Stimulated activated CD4-positive, alpha-beta T cell treated with anti-CD3 and anti-CD28 coated beads, Interleukin-4, amount 100 ng/mL, for 24 hours (primary cell): ENCODE results near the gene PRPS2.

Source experiments
- DNase-seq: peaks from one replicate; pipeline ENCODE4 v3.0.0-alpha.2; 2020

Gene PRPS2

DNA sequence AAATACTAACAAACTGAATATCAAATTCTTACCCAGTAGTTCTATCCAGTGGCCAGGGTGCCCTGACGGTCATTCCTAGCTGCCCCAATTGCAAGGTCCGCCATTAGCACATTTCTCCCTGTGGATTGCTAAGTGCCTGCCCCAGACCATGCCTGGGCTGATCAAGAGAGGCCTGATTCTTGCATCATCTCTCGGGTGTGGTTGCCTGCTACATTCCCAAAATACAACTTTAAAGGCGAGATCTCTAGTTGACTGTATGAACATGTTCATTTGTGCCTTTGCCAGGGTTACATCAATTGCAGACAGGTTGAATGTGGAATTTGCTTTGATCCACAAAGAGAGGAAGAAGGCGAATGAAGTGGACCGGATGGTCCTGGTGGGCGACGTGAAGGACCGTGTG lies 28.0 kb downstream of the PRPS2 start:
- no peak for DNase-seq

DNA sequence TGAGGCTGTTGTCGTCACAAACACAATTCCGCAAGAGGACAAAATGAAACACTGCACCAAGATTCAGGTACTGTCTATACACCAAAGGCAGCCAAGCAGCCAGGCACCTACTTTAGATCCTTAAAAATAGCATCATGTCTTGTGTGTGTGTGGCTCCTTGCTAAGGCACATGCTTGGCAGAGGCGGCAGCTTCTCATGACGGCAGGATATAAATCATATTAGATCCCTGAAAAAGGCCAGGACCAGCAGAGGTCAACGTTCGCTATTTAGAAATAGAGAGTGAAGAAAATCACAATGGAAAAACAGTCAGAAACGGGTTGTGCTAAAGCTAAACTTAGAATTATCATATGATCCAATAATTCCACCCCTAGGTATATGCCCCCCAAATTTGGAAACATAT lies 29.5 kb downstream of the PRPS2 start:
- DNase-seq, result no peak

GRCh38 chrX:12824944-12825343 lies 33.7 kb downstream of the PRPS2 start:
- no peak for DNase-seq

- no peak for DNase-seq
Measured at GRCh38 chrX:12825801-12826200, 34.6 kb downstream of the PRPS2 start.

GRCh38 chrX:12843061-12843667 lies 52.0 kb downstream of the PRPS2 start:
- no peak for DNase-seq

- no peak for DNase-seq
Measured at GRCh38 chrX:12843668-12844279, 52.6 kb downstream of the PRPS2 start.

- no peak for DNase-seq
Measured at GRCh38 chrX:12844319-12844718, 53.1 kb downstream of the PRPS2 start.

GRCh38 chrX:12865359-12865758 lies 74.1 kb downstream of the PRPS2 start:
- DNase-seq, result no peak

DNA sequence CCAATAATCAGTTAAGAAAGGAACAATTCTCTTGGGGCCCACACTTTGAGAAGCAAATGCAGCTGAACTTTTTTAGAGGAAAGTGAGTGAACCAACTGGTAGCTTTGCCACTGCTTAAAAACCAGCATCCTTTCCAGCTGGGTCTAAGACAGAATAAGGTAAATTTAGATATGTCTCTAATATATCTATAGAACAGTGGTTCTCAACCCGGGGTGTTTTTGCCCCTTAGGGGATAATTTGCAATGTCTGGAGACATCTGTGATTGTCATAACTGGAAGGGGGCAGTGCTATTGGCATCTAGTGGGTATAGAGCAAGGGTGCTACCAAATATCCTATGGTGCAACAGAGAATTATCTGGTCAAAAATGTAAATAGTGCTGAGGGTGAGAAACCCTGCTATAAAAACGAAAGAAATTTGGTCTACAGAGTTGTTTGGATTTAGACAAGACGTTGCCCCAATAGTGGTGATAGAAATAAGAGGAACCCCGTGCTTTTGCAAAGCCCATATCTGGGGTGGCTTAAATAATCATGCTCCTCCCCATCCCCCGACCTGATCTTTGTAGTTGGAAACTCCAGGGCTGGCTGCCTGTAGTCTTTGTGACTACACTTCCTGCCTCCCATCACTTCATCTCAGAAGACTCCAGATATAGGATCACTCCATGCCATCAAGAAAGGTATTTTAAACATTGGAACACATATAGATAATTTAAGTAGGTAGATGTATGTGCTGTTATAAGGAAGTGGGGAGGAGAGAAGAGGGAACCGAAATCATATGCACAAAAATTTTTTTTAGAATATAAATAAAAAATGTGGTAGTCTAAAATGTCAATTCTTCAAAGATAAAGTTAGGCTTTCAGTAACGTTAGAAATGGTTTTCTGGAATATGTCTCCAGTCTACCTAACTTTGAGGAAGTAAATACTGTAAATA lies 75.5 kb downstream of the PRPS2 start, which contains the start of gene TLR7:
TSS of gene TLR7 (plus strand) at position 622 of the 927 bp plus-strand sequence. CDS start 507 bp downstream, outside the sequence.
- DNase-seq, result no peak

GRCh38 chrX:12867685-12868084 lies 76.5 kb downstream of the PRPS2 start:
- no peak for DNase-seq

DNA sequence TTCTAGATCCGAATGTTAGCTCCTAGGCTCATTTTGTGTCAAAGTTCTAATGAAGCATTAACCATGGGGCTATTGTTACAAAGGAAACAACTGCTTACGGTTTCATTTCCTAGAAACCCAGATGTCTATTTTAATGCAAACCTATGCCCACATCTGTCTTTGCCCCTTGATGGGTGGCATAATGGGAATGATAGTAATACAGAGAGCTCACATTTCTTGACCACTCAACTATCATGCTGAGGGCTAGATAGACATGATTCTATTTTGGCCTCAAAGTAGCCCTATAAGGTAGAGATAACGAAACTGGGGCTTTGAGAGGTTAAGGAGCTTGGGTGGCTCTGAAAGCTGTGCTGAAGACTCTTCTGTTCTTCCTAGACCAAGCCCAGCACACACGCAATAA lies 77.5 kb downstream of the PRPS2 start:
- no peak for DNase-seq

- DNase-seq, result no peak
Measured at GRCh38 chrX:12871257-12871656, 80.0 kb downstream of the PRPS2 start.

DNA sequence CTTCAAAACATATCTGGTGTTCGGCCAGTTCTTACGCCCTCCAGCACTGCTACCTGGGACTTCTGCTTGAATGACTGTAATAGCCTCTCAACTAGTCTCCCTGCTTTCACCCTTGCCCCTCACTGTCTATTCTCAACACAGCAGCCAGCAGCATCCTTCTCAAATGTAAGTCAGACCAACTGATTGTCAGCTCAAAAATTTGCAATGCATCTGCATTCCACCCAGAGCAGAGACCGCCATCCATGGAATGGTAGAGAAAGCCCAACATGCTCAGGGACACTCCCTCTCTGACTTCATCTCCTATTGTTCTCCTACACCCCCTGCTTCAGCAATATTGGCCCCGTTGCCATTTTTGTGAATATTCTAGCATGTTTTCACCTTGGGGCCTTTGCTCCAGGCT lies 81.5 kb downstream of the PRPS2 start:
- no peak for DNase-seq
